GM18520 (cell line): ENCODE measurements around the gene CMBL.

Source experiments
- ATAC-seq: cut with Tn5 transposase; IDR thresholded peaks from one replicate; pipeline ENCODE4 v1.9.1; 2021; ENCODE audit not compliant: unreplicated experiment

The CMBL gene

DNA sequence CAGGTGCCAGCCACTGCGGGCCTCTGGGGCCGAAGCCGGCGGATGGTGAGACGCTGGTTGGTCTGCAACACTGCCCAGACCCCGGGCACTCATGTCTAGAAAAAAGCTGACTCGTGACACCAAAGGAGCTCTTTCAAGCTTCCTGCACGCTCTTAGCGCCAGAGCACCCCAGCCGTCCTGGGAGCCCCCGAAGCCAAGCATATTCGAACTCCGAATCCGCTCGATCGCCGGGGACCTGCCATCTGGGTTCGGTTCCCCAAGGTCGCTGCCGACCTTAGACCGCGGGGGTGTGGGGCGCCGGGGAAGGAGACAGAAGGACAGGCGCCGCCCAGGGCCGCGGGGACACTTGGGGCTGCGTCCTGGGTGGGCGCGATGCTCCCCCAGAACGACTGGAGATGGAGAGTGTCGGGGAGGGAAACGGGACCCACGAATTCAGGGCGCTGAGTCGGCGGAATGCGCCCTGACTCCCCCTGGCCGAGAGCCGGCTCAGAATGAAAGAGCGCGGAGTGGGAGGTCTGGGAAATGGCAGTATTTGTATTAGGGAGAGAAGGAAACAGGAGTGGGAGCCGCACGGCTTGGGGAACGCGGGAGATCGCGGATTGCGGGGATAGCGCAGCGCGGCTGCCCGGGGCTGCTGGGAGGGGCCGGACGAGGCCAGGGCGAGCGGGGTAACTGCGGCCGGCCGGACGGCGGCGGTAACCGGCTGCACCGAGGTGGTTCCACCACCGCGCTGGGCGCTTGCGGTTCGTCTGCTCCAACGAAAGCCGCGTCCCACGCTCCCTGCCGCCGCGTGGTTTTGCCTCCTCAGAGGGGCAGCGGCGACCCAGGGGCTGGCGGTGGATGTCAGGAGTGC is 25.7 kb upstream of the CMBL start:
- ATAC-seq, result no peak

DNA sequence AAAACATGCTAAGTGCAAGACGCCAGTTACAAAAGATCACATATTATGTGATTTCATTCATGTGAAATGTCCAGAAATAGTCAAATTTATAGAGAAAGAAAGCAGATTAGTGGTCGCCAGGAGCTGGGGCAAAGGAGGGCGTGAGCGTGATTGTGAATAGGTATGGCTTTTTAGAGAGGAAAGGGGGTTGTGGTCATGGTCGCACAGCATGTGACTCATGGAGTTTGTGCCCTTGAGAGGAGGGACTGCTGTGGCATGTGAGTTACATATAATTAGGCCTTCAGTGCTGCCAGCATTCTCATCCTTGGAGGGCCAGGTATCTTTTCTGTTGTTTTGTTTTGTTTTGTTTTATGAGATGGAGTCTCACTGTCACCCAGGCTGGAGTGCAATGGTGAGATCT is 24.6 kb upstream of the CMBL start:
- ATAC-seq, result no peak

DNA sequence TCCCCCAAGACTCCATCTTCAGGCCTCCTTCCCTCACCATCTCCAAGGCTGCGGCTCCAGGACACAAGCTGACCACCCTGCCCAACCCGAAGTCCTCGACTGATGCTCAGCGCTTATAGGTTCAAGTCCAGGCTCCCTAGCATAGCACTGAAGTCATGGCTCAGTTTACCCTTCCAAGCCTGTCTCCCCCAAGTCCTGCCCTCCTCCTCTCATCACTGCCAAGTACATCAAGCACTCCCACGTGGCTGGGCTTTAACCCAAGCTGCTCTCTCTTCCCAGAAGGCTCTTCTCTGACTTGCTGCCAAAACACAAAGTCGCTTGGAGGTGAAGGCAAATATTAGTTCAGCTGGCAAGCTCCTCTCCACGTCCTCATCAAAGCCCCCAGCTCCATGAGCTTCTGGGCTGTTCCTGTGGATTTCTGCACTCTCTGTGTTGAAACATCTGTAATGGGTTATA is 23.7 kb upstream of the CMBL start:
- ATAC-seq, result no peak

DNA sequence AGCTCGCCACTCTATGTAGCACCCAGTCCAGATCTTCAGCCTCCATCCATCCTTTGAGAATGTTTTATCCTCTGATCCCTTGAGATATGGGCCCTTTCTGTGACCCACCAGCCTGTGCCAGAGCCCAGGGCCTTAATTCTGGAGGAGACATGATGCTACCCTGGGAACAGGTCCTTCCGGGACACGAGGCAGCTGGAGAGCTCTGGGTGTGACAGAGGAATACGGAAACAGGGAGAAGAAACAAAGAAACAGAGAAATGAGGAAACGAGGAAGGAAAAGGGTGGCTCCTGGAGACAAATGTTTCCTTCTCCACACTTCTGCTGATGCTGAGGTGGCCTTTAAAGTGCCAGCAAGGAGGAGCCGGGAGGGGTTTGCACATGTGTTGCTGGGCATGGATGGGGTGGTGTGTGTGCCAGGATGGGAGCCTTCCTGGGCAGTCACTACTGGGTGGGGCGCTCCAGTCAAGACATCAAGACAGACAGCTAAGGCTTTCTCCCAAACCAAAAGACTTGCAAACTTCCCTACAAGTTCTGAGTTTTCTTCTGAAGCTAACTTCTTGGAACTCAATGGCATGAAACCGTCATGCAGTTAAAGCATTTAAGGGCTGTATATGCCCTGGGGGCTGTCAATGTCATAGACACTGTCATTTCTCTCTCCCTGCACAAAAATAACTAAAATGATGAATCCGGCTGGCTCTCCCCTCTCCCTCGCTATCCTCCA is 23.0 kb upstream of the CMBL start:
- no peak for ATAC-seq

DNA sequence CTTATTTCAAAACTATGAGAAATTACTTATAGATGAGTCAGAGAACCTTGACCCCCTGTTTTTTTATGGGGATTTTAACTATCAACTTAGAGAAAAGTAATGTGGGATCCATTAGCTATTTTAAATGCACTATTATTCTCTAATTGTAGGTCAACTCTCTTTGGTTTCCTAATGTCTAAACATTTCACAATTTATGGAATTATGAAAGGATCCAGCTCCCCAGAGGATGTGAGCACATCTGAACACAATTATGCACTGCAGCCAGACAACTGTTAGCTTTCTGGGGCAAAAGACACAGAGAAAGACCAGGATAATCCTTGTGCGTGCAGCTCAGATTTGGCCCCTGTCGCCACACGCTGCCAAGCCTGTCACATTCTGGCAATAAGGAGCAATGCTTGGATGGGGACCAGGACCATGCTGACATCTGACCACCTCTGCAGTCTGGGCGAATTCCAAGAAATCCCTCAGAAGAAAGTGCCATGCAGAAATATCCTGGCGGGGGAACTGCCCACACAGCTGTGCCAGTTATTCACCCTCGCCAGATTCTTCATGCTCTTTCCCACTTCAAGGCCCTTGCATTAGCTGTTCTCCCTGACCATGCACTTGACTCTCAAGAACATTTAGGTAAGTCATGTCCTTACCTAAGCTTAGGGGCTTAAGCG is 22.2 kb upstream of the CMBL start:
- ATAC-seq, result no peak

DNA sequence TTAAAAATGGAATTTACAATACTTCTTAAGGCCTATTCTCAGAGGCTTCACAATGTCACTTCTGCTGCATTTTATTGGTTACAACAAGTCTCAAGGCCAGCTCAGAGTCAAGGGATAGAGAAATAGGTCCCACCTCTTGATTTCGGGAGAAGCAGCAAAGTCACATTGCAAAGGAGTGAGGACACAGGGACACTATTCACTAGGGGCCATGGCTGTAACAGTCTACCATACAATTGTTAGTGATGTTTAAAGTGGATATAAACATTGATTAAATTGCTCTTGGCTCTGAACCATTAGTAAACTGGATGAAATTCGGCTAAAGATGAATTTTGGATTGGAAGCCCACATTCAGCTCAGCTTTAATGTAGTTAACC is 21.7 kb upstream of the CMBL start:
- no peak for ATAC-seq

DNA sequence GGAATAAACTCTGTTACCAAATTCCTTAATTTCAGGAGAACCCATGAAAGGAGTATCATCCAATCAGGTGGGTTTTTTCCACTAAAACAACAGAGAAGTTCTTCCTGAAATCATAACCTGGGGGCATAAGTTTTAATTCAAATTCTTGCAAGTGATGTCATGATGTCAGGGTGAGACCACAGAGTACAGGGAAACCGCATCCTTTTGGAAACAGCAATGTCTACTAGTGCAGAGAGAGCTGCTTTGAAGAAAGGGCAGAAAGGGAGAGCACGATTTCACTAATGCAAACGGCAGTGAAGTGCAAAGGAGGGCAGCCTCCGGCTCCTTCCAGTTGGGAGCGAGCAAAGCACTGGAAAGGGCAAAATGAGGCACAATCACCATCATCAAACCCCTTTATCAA is 20.6 kb upstream of the CMBL start:
- ATAC-seq, result no peak

DNA sequence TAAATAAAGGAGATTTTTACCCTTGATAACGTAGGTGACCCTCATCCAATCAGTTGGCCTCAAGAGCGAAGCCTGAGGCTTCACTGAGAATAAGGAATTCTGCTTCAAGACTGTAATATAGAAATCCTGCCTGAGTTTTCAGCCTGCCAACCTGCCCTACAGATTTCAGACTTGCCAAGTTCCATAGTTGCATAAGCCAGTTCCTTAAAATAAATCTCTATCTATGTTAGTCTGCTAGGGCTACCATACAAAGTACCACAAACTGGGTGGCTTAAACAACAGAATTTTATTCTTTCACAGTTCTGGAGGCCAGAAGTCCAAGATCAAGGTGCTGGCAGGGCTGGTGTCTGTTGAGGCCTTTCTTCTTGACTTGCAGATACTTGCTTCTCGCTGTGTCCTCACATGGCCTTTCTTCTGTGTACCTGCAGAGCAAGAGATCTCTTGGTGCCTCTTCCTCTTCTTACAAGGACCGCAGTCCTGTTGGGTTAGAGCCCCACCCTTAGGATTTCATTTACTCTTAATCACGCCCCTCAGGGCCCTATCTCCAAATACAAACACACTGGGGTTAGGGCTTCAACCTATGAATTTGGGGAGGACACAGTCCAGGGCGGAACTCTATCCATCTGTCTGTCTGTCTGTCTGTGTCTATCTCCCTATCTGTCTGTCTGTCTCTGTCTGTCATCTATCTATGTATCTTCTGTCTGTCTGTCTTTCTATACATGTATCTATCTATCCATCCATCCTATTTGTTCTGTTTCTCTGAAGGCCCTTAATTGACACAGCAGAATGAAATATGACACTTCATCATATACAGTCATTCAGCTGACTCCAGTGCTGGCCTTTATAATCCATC is 17.0 kb upstream of the CMBL start:
- ATAC-seq, result no peak

DNA sequence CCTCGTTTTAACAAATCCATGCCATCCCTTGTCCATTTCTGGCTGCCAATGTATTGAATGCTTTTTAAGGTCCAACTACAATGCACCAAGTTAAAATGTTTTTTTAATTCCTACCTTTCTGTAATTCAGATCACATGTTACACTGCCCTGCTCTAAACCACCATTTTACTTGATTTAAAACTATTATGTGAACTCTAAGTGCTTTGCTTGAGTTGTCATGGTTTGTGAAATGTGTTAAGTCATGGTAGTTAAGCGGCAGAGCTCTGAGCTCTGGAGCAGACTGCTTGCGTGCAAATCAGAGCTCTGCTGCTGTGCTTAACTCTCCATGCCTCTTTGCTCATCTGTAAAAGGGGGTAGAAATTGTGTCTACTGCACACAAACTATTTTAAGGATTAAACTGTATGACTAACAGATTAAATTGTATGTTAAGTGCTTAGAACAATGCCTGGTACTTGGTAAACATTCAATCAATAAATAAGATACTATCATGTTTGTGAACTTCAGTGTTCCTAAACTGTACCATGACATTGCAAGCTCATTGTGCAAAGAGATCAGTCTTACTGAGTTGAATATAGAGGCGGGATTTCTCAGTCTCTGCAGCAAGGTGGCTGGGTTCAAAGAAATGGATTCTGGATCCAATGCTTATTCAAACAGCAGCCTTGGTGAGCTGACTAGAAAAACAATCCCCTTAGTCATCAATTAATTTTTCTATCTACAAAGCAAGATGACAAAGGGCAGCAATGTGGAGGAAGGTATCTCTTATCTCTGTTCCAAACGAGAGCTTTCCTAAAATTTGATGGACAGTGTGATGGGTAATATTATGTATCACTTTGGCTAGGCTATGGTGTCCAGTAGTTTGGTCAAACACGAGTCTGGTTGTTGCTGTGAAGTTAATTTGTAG is 16.1 kb upstream of the CMBL start:
- no peak for ATAC-seq

DNA sequence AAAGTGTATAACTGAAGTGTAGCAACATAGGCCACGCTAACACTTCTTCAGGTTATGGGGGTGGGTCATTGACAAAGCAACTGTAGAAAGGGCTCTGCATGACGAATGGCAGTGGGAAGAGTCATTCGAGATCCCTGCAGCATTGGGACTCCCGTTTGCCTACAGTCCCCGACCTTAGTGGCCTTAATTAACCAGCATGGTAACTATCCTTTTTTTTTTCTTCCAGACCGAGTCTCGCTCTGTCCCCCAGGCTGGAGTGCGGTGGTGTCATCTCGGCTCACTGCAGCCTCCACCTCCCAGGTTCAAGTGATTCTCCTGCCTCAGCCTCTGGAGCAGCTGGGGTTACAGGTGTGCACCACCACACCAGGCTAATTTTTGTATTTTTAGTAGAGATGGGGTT is 14.2 kb upstream of the CMBL start:
- no peak for ATAC-seq

DNA sequence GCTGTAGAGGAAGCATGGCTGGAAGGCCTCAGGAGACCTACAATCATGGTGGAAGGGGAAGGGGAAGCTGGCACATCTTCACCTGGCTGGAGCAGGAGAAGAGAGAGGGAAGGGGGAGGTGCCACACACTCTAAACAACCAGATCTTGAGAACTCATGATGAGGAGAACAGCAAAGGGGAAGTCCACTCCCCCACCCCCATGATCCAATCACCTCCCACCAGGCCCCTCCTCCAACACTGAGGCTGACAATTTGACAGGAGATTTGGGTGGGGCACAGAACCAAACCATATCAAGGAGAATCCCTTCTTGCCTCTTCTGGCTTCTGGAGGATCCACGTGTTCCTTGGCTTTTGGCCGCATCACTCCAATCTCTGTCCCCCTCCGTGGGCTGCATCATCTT is 13.1 kb upstream of the CMBL start:
- ATAC-seq, result no peak

DNA sequence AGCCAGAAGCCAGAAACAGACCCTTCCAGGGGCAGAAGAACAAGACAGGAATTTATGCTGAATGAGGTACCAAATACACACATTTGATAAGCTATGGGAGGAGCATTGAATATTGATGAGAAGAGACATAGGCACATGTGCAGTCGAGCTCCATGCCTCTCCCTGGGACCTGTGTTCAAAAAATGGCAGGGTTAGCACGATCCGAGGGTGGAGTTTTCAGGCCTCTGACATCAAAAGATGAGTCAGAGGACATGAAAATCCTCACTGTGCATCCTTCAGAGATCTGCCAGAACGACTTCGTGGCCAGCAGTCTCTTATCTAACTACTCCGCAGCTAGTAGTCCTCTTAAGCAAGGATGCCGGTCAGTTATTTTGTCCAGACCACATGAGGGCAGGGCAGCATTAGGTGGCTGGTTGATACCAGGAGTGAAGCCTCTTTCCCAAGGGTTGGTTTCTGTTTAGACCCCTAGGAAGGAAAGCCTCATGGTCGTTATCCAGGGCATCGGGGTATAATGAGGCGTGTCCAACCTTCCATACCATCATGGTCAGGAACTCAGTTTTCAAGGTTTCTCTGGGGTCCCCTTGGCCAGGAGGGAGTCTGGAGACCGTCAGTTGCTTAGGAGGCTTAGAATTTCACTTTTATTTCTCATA is 11.6 kb upstream of the CMBL start:
- ATAC-seq, result no peak

DNA sequence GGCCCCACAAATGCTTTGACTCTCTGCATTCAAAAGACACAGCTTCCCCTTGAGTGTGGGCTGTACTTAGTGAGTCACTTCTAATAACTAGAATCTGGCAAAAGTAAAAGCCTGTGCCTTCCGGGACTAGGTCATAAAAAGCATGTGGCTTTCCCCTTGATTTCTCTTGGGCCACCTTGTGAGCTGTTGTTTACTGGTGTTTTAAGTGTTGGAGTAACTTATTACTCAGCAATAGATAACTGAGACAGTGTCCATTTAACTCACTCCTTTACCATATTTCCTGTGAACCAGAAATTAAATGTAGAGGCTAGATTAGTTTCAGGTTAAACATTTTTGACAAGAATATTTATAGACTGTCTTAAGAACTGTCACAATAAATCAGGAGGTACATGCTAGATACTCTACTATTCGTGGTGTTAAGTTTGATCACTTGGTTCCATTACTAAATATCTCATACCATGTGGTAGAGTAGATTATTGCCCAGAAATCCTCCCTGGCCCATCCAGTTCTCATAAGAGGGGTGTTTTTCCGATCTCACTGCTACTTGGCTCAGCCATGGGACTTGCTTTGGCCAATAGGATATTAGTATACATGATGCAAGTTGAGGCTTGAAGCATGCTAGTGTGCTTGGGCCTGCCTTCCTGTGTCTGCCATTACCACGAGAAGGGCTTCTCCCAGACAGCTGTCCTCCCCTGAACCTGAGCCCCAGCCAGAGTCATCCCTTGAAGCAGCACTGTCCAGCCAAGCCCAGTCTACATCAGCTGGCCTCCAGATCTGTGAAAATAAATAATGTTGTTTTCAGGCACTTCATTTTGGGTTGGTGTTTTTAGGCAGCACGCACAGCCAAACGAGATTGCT is 10.4 kb upstream of the CMBL start:
- peak; percentile 75 for ATAC-seq

DNA sequence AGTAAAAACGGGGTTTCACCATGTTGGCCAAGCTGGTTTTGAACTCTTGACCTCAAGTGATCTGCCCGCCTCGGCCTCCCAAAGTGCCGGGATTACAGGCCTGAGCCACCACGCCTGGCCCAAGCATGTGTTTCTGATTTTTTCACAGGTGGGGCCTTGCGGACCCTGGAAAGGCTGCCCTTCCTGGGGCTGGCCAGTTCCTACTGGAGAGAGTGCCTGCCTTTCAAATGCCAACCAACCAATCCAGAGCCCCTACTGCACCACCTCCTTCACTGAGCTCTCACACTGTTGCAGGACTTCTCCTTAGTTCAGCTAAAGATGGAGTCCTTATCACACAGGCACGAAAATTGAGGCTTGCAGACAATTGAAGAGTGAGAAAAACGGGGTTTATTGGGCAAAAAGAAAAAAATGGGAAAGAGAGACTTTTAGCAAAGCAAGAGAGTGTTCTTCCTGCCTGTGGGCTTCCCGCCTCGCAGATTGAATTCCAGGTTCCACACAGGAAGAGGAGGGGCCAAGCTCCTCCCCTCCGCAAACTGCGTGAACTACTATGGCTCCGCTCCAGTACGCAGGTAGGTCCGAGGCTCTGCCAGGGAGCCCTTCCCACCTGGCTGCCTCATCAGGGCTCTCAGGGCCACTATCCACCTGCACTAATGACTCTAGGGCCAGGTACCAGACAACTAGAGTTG is 8.3 kb upstream of the CMBL start:
- ATAC-seq, result no peak

DNA sequence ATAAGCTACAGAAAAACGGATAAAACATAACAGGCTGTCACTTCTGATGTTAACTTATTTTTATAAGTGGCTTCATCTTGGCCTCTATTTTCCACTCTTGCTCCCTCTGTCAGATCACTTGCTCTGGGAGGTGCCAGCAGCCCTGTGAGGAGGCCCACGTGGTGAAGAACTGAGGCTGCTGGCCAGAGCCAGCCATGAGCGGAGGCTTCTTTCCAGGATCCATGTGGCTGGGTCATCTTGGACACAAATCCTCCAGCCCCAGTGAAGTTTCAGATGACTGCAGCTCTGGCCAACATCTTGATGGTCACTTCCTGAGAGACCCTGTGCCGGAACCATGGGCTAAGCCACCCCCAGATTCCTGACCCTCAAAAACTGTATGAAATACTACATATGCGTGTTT is 7.5 kb upstream of the CMBL start:
- ATAC-seq, result no peak

DNA sequence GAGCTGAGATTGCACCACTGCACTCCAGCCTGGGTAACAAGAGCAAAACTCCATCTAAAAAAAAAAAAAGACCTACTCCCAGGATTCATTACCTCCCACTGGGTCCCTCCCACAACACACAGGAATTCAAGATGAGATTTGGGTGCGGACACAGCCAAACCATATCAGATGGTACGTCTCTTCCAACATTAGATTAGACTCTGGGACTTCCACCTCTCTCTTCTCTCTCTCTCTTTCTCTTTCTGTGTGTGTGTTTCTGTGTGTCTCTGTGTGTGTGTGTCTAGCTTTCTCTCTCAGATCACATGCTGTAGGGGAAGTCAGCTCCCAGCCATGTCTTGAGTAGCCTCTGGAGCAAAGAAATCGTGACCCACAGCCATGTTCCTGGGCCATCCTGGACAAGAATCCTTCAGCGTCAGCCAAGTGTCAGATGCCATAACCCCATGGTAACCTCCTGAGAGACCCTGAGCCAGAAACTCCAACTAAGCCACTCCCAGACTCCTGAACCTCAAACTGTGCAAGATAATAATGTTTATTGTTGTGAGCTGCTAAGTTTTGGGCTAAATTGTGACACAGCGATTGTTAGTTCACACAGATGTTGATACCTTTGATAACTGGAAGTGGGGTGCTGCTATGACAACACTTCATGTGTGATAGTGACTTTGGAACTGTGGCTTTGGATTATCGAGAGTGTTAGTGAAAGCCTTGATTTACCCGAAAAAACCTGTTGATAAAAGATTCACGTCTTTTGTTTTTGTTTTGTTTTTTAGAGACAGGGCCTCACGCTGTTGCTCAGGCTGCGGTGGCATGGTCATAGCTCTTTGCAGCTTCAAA is 4.1 kb upstream of the CMBL start:
- no peak for ATAC-seq
